Sigmoid colon (tissue), 4 donors: ENCODE data around the gene NUBP2.

ENCODE experiments used
- CTCF ChIP-seq, 4 experiments: fragments of 450-650 bp in 3 of 4; fragments of 200-600 bp in 1 of 4; IDR thresholded peaks; one replicate each; pipeline ENCODE4 v1.5.1; 2016 to 2019; ENCODE audit warnings: antibody characterized with exemption in 4 of 4, mild to moderate bottlenecking in 3 of 4, moderate library complexity in 2 of 4
- EP300 ChIP-seq, 4 donors: sonication (generic); formaldehyde crosslinking; IDR thresholded peaks; one replicate each; pipeline ENCODE4 v1.6.1; 2017; ENCODE audit warnings: antibody characterized with exemption in 4 of 4
- POLR2A ChIP-seq, 2 donors: fragments of 450-650 bp; IDR thresholded peaks; one replicate each; pipeline ENCODE4 v1.6.1; 2016; ENCODE audit warnings: antibody characterized with exemption in 2 of 2, mild to moderate bottlenecking in 2 of 2, moderate library complexity in 2 of 2
- POLR2AphosphoS5 ChIP-seq, 4 donors: sonication (generic); formaldehyde crosslinking; IDR thresholded peaks; one replicate each; pipeline ENCODE4 v1.6.1; 2017; ENCODE audit warnings: antibody characterized with exemption in 4 of 4

- TF ChIP-seq EP300 (IDR thresholded peaks at IDR 0.05) (no peak), POLR2A (IDR thresholded peaks at IDR 0.05) (no peak), CTCF (IDR thresholded peaks at IDR 0.05) (no peak), POLR2AphosphoS5 (IDR thresholded peaks at IDR 0.05) (no peak)
These were observed 47.5 kb downstream of the NUBP2 start for GRCh38 chr16:1830213-1830612.
